Retinal pigment epithelial cell (primary cell): ENCODE results near the gene WFDC1.

Experiments
- DNase-seq: peaks from one replicate; pipeline ENCODE4 v3.0.0-alpha.2; 2010; ENCODE audit warnings: low read depth
- H3K4me3 ChIP-seq: 2 replicates; pipeline ENCODE4 v1.5.1; 2011; ENCODE audit warnings: mild to moderate bottlenecking, low read length, control low read depth, moderate library complexity
- CTCF ChIP-seq: conservative IDR thresholded peaks from 2 replicates; pipeline ENCODE4 v1.5.1; 2011; ENCODE audit warnings: low read depth, low read length, control low read depth, inconsistent platforms

WFDC1 gene

GRCh38 chr16:84367297-84367680 lies 72.6 kb downstream of the WFDC1 start:
- no peak for TF ChIP-seq CTCF
- DNase-seq: no peak
- H3K4me3 ChIP-seq: no peak overlapping the region

GRCh38 chr16:84367750-84368307 lies 73.2 kb downstream of the WFDC1 start:
- DNase-seq: no peak
- no peak overlapping the region for H3K4me3 ChIP-seq
- no peak for TF ChIP-seq CTCF

GRCh38 chr16:84368308-84368996 lies 73.8 kb downstream of the WFDC1 start, which contains the start of gene ATP2C2:
TSS of gene ATP2C2 (plus strand) at chr16:84368538. CDS start at chr16:84368616, 78 bp downstream.
- no peak within 1 kb of the TSS for H3K4me3 ChIP-seq
- no peak for DNase-seq
- TF ChIP-seq CTCF: no peak

- H3K4me3 ChIP-seq: no peak overlapping the region
- no peak for TF ChIP-seq CTCF
- no peak for DNase-seq
These were observed 74.4 kb downstream of the WFDC1 start for GRCh38 chr16:84369105-84369504.

GRCh38 chr16:84369938-84370627 lies 75.4 kb downstream of the WFDC1 start:
- no peak overlapping the region for H3K4me3 ChIP-seq
- no peak for DNase-seq
- TF ChIP-seq CTCF: no peak

- DNase-seq: no peak
- TF ChIP-seq CTCF: no peak
- H3K4me3 ChIP-seq: no peak overlapping the region
These were observed 76.3 kb downstream of the WFDC1 start for GRCh38 chr16:84370723-84371552.
